Neuronal stem cell (in vitro differentiated cells): ENCODE results near the gene AFAP1.
A peak's percentile ranks its signal among the peaks of the same experiment; 100 is the strongest.

Experiments
- DNase-seq: peaks from one replicate; pipeline ENCODE4 v3.0.0-alpha.2; 2013; ENCODE audit warnings: low spot score
- H2AFZ ChIP-seq: one replicate; pipeline ENCODE4 v1.6.1; 2013; ENCODE audit warnings: mild to moderate bottlenecking, low read length, inconsistent platforms
- H2AK5ac ChIP-seq: 2 replicates; pipeline ENCODE4 v1.6.1; 2013; ENCODE audit warnings: low read depth, mild to moderate bottlenecking, inconsistent platforms, low read length, moderate library complexity, mixed read lengths
- H2BK120ac ChIP-seq: 2 replicates; pipeline ENCODE4 v1.6.1; 2013; ENCODE audit warnings: low read depth, mild to moderate bottlenecking, inconsistent platforms, low read length, moderate library complexity, mixed read lengths
- H2BK12ac ChIP-seq: one replicate; pipeline ENCODE4 v1.6.1; 2013; ENCODE audit warnings: low read length, inconsistent platforms
- H2BK15ac ChIP-seq: 2 replicates; pipeline ENCODE4 v1.6.1; 2013; ENCODE audit warnings: mild to moderate bottlenecking, low read length, inconsistent platforms, mixed read lengths
- H2BK5ac ChIP-seq: one replicate; pipeline ENCODE4 v1.6.1; 2013; ENCODE audit warnings: inconsistent platforms, mild to moderate bottlenecking, low read length, moderate library complexity
- H3K14ac ChIP-seq: one replicate; pipeline ENCODE4 v1.6.1; 2013; ENCODE audit warnings: low read length, inconsistent platforms
- H3K18ac ChIP-seq: 2 replicates; pipeline ENCODE4 v1.6.1; 2013; ENCODE audit warnings: low read length, inconsistent platforms
- H3K23ac ChIP-seq: 2 replicates; pipeline ENCODE4 v1.6.1; 2013; ENCODE audit warnings: low read depth, mild to moderate bottlenecking, mixed read lengths, low read length, inconsistent platforms; ENCODE audit not compliant: poor library complexity
- H3K27ac ChIP-seq: replicated peaks from 3 replicates; pipeline ENCODE4 v1.5.1; 2013; ENCODE audit warnings: low read length, inconsistent platforms
- H3K27me3 ChIP-seq, 3 experiments: 2 replicates each; pipeline ENCODE4 v1.6.1; 2013; ENCODE audit warnings: low read length in 3 of 3, mild to moderate bottlenecking in 2 of 3, inconsistent platforms in 1 of 3, low read depth in 1 of 3, mixed read lengths in 1 of 3, moderate library complexity in 1 of 3; ENCODE audit not compliant: control insufficient read depth in 3 of 3, insufficient read depth in 3 of 3
- H3K36me3 ChIP-seq, 2 donors: replicated peaks in 1 of 2; 2 replicates each; pipeline ENCODE4 v1.6.1; 2013; ENCODE audit warnings: low read length in 2 of 2; ENCODE audit not compliant: control insufficient read depth in 2 of 2, insufficient read depth in 2 of 2
- H3K4ac ChIP-seq: 2 replicates; pipeline ENCODE4 v1.6.1; 2013; ENCODE audit warnings: inconsistent platforms, mild to moderate bottlenecking, low read length, moderate library complexity
- H3K4me1 ChIP-seq, 2 donors: 1 replicate in 1 of 2; 2 replicates in 1 of 2; pipeline ENCODE4 v1.6.1; 2013; ENCODE audit warnings: low read length in 2 of 2, low read depth in 1 of 2; ENCODE audit not compliant: control insufficient read depth in 2 of 2, insufficient read depth in 1 of 2
- H3K4me2 ChIP-seq: one replicate; pipeline ENCODE4 v1.6.1; 2013; ENCODE audit warnings: mild to moderate bottlenecking, low read length, inconsistent platforms; ENCODE audit not compliant: insufficient read depth, poor library complexity, severe bottlenecking
- H3K4me3 ChIP-seq, 2 donors: 2 replicates each; pipeline ENCODE4 v1.5.1; 2013; ENCODE audit warnings: low read length in 2 of 2, mild to moderate bottlenecking in 2 of 2, inconsistent platforms in 1 of 2, moderate library complexity in 1 of 2
- H3K79me1 ChIP-seq: one replicate; pipeline ENCODE4 v1.6.1; 2013; ENCODE audit warnings: low read depth, mild to moderate bottlenecking, inconsistent platforms, low read length, moderate library complexity
- H3K9ac ChIP-seq: one replicate; pipeline ENCODE4 v1.6.1; 2013; ENCODE audit warnings: mild to moderate bottlenecking, low read depth, low read length, inconsistent platforms; ENCODE audit not compliant: poor library complexity
- H3K9me3 ChIP-seq, 2 donors: replicated peaks in 1 of 2; 2 replicates each; pipeline versions ENCODE3 to v1.6.1; 2013; ENCODE audit warnings: low read length in 2 of 2, mild to moderate bottlenecking in 2 of 2, inconsistent platforms in 1 of 2, low read depth in 1 of 2, mixed read lengths in 1 of 2, moderate library complexity in 1 of 2; ENCODE audit not compliant: control insufficient read depth in 2 of 2, insufficient read depth in 1 of 2
- H4K8ac ChIP-seq: one replicate; pipeline ENCODE4 v1.6.1; 2013; ENCODE audit warnings: low read depth, mild to moderate bottlenecking, inconsistent platforms, low read length, moderate library complexity
- H4K91ac ChIP-seq: one replicate; pipeline ENCODE4 v1.6.1; 2013; ENCODE audit warnings: low read length, low read depth, mild to moderate bottlenecking, inconsistent platforms; ENCODE audit not compliant: poor library complexity
- WGBS, 2 donors: extraction: QIAGEN DNeasy Blood & Tissue Kit; methylation state at CpG; one replicate each; pipeline ENCODE4 v1.1.7; 2013; ENCODE audit warnings: missing lambda C conversion rate in 2 of 2, mixed read lengths in 1 of 2; ENCODE audit not compliant: insufficient read length in 2 of 2, insufficient replicate concordance in 1 of 2; ENCODE audit errors: extremely low coverage in 2 of 2; 5-methylcytosine and 5-hydroxymethylcytosine counted together

AFAP1 gene

DNA sequence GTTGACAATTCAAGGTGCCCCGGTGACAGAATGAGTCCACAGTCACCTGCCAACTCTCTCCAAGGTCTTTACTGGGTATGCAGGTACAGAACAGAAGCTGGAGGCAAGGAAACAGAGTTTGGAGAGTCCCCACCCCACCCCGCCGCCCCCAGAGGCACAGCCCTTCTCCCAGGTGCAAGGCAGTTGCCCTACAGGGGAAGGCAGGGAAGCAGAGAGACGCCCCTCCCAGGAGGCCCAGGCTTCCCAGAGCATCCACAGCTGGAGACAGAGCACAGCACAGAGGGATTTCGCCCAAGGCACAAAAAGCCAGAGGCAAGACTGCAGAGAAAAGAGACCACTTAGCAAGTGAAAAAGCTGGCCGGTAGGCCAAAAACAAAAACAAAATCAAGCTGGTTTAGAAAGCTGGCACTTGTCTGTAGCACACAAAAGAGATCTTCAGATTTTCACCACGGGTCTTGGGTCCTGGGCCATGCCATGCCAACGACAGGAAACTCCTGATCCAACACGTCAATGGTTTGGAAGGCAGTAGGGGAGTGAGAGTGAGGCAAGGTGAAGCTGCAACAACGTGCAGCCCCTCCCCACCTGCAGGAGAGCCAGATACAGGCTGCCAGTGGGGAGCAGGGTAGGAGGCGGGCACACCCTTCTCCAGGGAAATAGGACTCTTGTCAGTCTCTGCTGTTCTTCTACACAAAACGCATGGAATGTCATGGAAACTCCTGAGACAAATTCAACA is 113.3 kb downstream of the AFAP1 start:
- Histone ChIP-seq H2AK5ac (peak overlapping the region; percentile 34), H3K36me3 (peaks cover 0 to 3% of the 10 kb centered on the region in 2 donors), H4K91ac (no peak overlapping the region), H3K18ac (no peak overlapping the region), H2BK15ac (no peak overlapping the region), H3K9ac (peak overlapping the region; percentile 10), H2BK12ac (no peak overlapping the region), H3K9me3 (no peaks in the 10 kb centered on the region), H3K4ac (no peak overlapping the region), H3K4me3 (no peak overlapping the region), H2BK120ac (no peak overlapping the region), H2AFZ (no peak overlapping the region), H3K27me3 (no peaks in the 10 kb centered on the region), H3K79me1 (no peaks in the 10 kb centered on the region), H3K23ac (no peak overlapping the region), H2BK5ac (no peak overlapping the region), H3K4me2 (no peak overlapping the region), H3K14ac (no peak overlapping the region), H4K8ac (no peak overlapping the region), H3K4me1 (peaks cover 3 to 10% of the 10 kb centered on the region in 2 donors), H3K27ac (no peak overlapping the region)
- DNase-seq: no peak
- no CpG with 5 or more reads among the region's 12 CpGs for WGBS, 2 donors

DNA sequence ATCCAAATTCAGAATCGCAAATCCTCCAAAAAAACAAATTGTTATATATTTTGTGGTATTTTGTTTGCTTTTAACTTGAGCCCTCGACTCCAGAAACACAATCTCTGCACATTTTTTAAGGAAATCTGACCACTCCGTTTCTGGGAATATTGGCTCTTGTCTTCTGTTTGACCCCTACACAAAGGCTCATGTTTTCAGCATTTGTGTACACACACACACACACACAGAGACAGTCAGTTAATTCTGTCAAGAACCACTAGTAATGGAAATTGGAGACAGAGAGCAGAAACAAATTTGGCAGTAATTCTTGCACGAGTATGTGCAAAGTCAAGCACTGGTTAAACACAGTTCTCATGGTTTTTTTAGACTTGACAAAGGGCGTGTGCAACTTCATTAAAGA is 115.4 kb downstream of the AFAP1 start:
- Histone ChIP-seq H3K4me1 (peaks cover 3 to 10% of the 10 kb centered on the region in 2 donors), H3K23ac (no peak overlapping the region), H3K79me1 (no peaks in the 10 kb centered on the region), H3K4ac (no peak overlapping the region), H3K36me3 (peaks cover 0 to 3% of the 10 kb centered on the region in 2 donors), H2BK5ac (no peak overlapping the region), H3K27ac (no peak overlapping the region), H3K14ac (no peak overlapping the region), H2AK5ac (no peak overlapping the region), H2AFZ (no peak overlapping the region), H3K27me3 (no peaks in the 10 kb centered on the region), H2BK12ac (no peak overlapping the region), H3K9me3 (no peaks in the 10 kb centered on the region), H3K4me2 (no peak overlapping the region), H3K18ac (no peak overlapping the region), H2BK120ac (no peak overlapping the region), H2BK15ac (no peak overlapping the region), H4K8ac (no peak overlapping the region), H4K91ac (no peak overlapping the region), H3K4me3 (no peak overlapping the region), H3K9ac (no peak overlapping the region)
- no CpG with 5 or more reads among the region's 5 CpGs for WGBS, 2 donors
- no peak for DNase-seq

DNA sequence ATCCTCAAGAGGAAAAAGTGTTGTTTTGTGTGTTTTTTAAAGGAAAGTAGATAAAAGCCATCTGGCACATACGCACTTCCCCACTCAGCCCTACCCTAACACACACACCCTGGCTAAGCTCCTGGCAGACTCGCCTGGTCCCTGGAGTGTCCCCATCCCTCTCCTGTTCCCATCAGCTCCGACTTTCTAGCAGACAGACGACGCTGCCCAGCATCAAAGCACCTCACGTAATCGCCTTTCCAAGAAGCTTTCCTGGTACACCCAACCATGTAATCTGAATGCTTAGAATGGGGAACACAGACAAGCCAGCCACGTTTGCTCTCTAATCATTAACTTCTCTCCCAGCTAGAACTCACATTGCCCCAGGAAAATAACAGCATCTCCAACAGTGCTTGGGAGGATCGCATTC is 116.2 kb downstream of the AFAP1 start:
- Histone ChIP-seq H3K4ac (no peak overlapping the region), H4K8ac (no peak overlapping the region), H3K36me3 (peaks cover 0 to 4% of the 10 kb centered on the region in 2 donors), H3K9ac (no peak overlapping the region), H2BK12ac (no peak overlapping the region), H3K4me2 (no peak overlapping the region), H3K14ac (no peak overlapping the region), H3K18ac (peak overlapping the region; percentile 30), H2AK5ac (no peak overlapping the region), H3K27me3 (no peaks in the 10 kb centered on the region), H3K27ac (no peak overlapping the region), H2BK15ac (no peak overlapping the region), H2AFZ (no peak overlapping the region), H3K4me1 (peaks cover 2 to 9% of the 10 kb centered on the region in 2 donors), H3K79me1 (no peaks in the 10 kb centered on the region), H3K4me3 (no peak overlapping the region), H4K91ac (no peak overlapping the region), H3K9me3 (no peaks in the 10 kb centered on the region), H2BK120ac (no peak overlapping the region), H3K23ac (no peak overlapping the region), H2BK5ac (no peak overlapping the region)
- no CpG with 5 or more reads among the region's 9 CpGs for WGBS, 2 donors
- no peak for DNase-seq

DNA sequence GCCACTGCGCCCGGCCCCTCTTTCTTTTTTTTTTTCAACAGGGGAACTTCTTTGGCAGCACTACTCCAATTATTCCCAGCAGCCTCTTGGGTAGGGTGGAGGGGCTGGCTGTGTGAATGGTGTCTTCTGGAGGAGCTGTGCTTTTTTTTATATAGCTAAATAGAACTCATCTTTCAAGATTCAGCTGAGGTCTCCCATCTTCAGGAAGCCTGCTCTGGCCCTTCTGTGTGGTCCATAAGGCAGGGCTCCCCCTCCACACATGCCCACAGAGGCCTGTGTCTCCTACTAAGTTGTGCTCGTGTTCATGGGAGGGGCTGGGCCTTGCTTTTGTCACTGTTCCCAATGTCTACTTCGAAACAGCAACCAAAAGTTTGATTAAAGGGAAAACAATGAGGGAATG is 116.8 kb downstream of the AFAP1 start:
- no peak for DNase-seq
- H3K36me3 ChIP-seq: peaks cover 2 to 5% of the 10 kb centered on the region in 2 donors

More for the DNA sequence above, 116.8 kb downstream of the AFAP1 start:
- Histone ChIP-seq H2BK15ac (no peak overlapping the region), H3K79me1 (no peaks in the 10 kb centered on the region), H3K27ac (no peak overlapping the region), H3K27me3 (no peaks in the 10 kb centered on the region), H2BK120ac (no peak overlapping the region), H4K91ac (no peak overlapping the region), H4K8ac (no peak overlapping the region), H3K9ac (no peak overlapping the region), H3K14ac (no peak overlapping the region), H3K18ac (no peak overlapping the region), H2BK12ac (no peak overlapping the region), H2AFZ (no peak overlapping the region), H2BK5ac (no peak overlapping the region), H3K4ac (no peak overlapping the region), H3K4me1 (peaks cover 4 to 7% of the 10 kb centered on the region in 2 donors), H3K4me3 (no peak overlapping the region), H3K4me2 (no peak overlapping the region), H2AK5ac (no peak overlapping the region), H3K9me3 (no peaks in the 10 kb centered on the region), H3K23ac (no peak overlapping the region)
- WGBS, 2 donors: no CpG with 5 or more reads among the region's 4 CpGs
